OCI-LY3 (cell line): Measurements from ENCODE around the gene HHIP.

Experiments used
- H2AFZ ChIP-seq: fragments of 200-600, 300-600 bp; shearing (Covaris generic); 2 replicates; pipeline ENCODE4 v1.6.0; 2014; ENCODE audit warnings: antibody characterized with exemption, low read depth, low read length
- H3K27ac ChIP-seq: fragments of 200-600, 300-600 bp; sonication (generic); 2 replicates; pipeline ENCODE4 v1.5.1; 2014; ENCODE audit warnings: mild to moderate bottlenecking, low read length, moderate library complexity, mixed read lengths
- H3K27me3 ChIP-seq: fragments of 200-600, 300-600 bp; sonication (generic); 2 replicates; pipeline ENCODE4 v1.6.1; 2014; ENCODE audit warnings: low read depth, low read length, mixed read lengths
- H3K36me3 ChIP-seq: fragments of 200-600, 300-600 bp; sonication (generic); replicated peaks from 2 replicates; pipeline ENCODE3; 2014; ENCODE audit warnings: low read depth, low read length, mixed read lengths
- H3K4me1 ChIP-seq: fragments of 300-600, 200-600 bp; sonication (generic); 2 replicates; pipeline ENCODE4 v1.6.1; 2014; ENCODE audit warnings: low read length, mixed read lengths
- H3K4me2 ChIP-seq: fragments of 200-600, 300-600 bp; sonication (generic); 2 replicates; pipeline ENCODE4 v1.6.1; 2014; ENCODE audit warnings: low read length, mixed read lengths
- H3K4me3 ChIP-seq: fragments of 300-600, 200-600 bp; sonication (generic); 2 replicates; pipeline ENCODE4 v1.5.1; 2014; ENCODE audit warnings: antibody characterized with exemption, mild to moderate bottlenecking, low read length, moderate library complexity
- H3K79me2 ChIP-seq: fragments of 300-600, 200-600 bp; shearing (Covaris generic); 2 replicates; pipeline ENCODE4 v1.6.1; 2014; ENCODE audit warnings: mild to moderate bottlenecking, low read length, mixed read lengths
- H3K9ac ChIP-seq: fragments of 300-600, 200-600 bp; shearing (Covaris generic); 2 replicates; pipeline ENCODE4 v1.6.0; 2014; ENCODE audit warnings: mild to moderate bottlenecking, low read length, moderate library complexity
- H3K9me3 ChIP-seq: fragments of 200-600, 300-600 bp; shearing (Covaris generic); 2 replicates; pipeline ENCODE4 v1.6.1; 2014; ENCODE audit warnings: low read length, mixed read lengths; ENCODE audit not compliant: insufficient read depth
- H4K20me1 ChIP-seq: fragments of 200-600, 300-600 bp; sonication (generic); 2 replicates; pipeline ENCODE4 v1.6.1; 2016; ENCODE audit warnings: low read length, mixed read lengths; ENCODE audit not compliant: insufficient read depth
- EZH2phosphoT487 ChIP-seq: fragments of 200-600 bp; shearing (Covaris generic); IDR thresholded peaks from 2 replicates; pipeline ENCODE4 v1.6.1; 2018; ENCODE audit warnings: antibody characterized with exemption, mixed run types, low read depth
- TF ChIP-seq, protein P1 (sequence below): fragments of 200-600, 300-600 bp; sonication (generic); IDR thresholded peaks from 2 replicates; pipeline ENCODE4 v1.5.1; 2014; ENCODE audit warnings: antibody characterized with exemption, low read length, low read depth

The HHIP gene

DNA sequence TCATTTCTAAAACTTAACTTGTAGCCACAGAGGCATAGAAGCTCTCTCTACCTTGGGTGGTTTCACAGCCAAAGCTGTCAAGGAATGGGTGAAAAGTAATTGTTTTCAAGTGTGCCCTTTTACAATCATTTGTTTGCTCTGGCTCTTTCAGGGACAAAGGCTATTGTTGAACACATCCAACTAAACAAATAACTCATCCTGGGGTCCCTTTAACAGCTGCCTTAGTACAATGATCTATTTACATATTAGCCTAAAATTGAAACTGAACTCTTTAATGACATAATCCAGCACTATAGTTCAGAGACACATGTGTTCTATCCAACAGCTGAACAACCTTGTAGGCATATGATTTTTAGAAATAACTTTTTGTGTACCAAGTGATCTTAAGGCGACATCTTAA is 3.7 kb downstream of the HHIP start:
- H3K4me1 ChIP-seq: peaks cover 15% of the 10 kb centered on the region
- no peak overlapping the region for H3K4me2 ChIP-seq
- no peak overlapping the region for H3K4me3 ChIP-seq
- no peaks in the 10 kb centered on the region for H3K9me3 ChIP-seq
- H4K20me1 ChIP-seq: no peaks in the 10 kb centered on the region
- H3K27me3 ChIP-seq: peaks cover 28% of the 10 kb centered on the region
- no peaks in the 10 kb centered on the region for H3K36me3 ChIP-seq
- H3K79me2 ChIP-seq: no peaks in the 10 kb centered on the region
- no peak overlapping the region for H3K9ac ChIP-seq
- H2AFZ ChIP-seq: no peak overlapping the region
- no peak overlapping the region for H3K27ac ChIP-seq
- TF ChIP-seq EZH2phosphoT487: no peak
- TF ChIP-seq, protein P1, sequence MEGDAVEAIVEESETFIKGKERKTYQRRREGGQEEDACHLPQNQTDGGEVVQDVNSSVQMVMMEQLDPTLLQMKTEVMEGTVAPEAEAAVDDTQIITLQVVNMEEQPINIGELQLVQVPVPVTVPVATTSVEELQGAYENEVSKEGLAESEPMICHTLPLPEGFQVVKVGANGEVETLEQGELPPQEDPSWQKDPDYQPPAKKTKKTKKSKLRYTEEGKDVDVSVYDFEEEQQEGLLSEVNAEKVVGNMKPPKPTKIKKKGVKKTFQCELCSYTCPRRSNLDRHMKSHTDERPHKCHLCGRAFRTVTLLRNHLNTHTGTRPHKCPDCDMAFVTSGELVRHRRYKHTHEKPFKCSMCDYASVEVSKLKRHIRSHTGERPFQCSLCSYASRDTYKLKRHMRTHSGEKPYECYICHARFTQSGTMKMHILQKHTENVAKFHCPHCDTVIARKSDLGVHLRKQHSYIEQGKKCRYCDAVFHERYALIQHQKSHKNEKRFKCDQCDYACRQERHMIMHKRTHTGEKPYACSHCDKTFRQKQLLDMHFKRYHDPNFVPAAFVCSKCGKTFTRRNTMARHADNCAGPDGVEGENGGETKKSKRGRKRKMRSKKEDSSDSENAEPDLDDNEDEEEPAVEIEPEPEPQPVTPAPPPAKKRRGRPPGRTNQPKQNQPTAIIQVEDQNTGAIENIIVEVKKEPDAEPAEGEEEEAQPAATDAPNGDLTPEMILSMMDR: no peak

DNA sequence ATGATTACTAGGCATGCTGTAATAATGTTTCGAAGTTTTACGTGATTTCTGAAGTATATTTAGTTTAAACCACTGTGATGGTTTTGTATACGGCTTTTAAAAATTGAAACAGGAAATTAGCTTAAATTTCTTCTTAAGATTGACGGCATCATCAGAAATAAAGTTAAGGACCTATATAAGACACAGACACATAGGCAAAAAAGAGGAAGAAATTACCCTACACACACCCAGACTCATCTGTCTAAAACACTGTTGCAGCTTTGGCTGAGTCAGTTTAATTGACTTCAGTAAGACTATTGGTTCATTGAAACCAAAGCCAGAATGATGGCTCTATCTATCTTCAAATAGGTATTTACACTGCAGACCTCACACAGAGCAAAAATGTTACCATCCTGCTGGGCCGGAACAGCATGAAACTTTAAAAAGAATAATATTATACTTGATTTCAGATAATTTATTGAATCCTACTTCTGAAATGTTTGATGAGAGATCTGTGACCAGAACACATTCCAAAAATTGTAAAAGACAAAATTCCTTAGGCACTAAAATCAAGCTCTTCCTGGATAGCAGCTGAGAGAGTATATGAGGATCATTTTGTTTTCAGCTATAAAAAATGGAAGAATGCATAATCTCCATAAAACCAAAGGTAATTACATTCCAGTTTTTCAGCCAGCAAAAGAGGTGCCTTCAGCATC is 4.5 kb downstream of the HHIP start:
- Histone ChIP-seq H2AFZ (no peak overlapping the region), H3K9me3 (no peaks in the 10 kb centered on the region), H3K4me3 (no peak overlapping the region), H3K4me2 (no peak overlapping the region), H3K27ac (no peak overlapping the region), H3K9ac (no peak overlapping the region), H3K79me2 (no peaks in the 10 kb centered on the region), H3K4me1 (peaks cover 6% of the 10 kb centered on the region), H4K20me1 (no peaks in the 10 kb centered on the region), H3K27me3 (peaks cover 28% of the 10 kb centered on the region), H3K36me3 (no peaks in the 10 kb centered on the region)
- TF ChIP-seq, protein P1: no peak
- no peak for TF ChIP-seq EZH2phosphoT487

DNA sequence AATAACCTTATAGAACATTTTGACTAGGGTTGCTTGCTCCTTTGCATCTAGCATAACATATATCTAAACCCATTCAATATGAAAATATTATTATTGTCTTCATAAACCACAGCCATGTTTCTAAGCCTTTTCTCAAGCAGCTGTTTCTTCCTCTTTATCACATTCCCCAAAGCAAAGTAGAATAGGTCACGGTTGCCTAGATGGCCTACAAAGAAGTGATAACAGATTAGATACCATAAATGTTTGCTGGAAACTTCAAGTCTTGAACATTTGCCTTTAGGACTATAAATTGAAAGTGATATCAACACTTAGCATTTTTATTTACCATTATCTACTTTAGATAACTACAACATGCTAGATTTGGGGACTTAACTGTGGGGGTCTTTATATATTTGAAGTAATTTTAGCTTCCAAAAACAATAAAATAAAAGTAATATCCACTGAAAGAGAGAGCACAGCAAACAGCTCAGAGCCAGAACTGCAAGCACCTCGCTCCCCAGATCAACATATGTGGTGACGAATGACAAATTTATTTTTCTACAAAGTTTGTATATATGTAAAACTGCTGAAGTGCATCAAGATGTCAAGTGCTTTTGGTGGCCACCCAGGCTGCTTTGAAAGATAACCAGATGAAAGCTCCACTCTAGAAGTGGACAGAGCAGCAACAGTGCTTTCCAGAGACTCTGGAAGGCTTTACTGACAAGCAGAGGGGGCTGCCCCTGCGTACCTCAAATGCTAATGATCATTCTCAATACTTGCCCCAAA is 8.0 kb downstream of the HHIP start:
- Histone ChIP-seq H2AFZ (no peak overlapping the region), H3K4me2 (no peak overlapping the region), H3K36me3 (no peaks in the 10 kb centered on the region), H3K27me3 (peaks cover 11% of the 10 kb centered on the region; the same call in 1 of the 2 replicates), H3K27ac (no peak overlapping the region), H3K9me3 (no peaks in the 10 kb centered on the region), H3K4me1 (no peaks in the 10 kb centered on the region), H4K20me1 (no peaks in the 10 kb centered on the region), H3K9ac (no peak overlapping the region), H3K4me3 (no peak overlapping the region), H3K79me2 (no peaks in the 10 kb centered on the region)
- TF ChIP-seq EZH2phosphoT487: no peak
- TF ChIP-seq, protein P1: no peak

DNA sequence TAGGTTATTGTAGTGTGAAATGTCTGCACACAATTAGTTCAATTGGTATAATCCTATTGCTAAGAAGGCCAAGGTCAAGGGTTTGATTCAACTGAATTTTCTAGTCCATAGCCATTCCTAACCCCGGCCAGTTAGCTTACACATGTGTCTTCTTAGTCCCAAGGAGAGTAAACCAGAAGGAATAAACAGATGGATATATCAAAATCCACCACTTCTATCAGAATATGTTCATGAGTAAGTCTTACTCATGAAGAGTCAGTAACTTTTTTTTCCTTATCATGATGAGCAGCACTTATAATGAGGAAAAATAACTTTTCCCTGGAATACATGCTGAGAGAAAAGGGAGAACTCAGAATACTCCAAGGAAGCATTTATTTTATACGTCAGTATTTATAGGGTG is 9.5 kb downstream of the HHIP start:
- H3K36me3 ChIP-seq: no peaks in the 10 kb centered on the region
- peaks cover 6% of the 10 kb centered on the region for H3K4me1 ChIP-seq
- no peaks in the 10 kb centered on the region for H3K9me3 ChIP-seq
- no peak overlapping the region for H3K4me2 ChIP-seq
- H3K9ac ChIP-seq: no peak overlapping the region
- no peaks in the 10 kb centered on the region for H3K79me2 ChIP-seq
- TF ChIP-seq, protein P1: no peak
- no peak for TF ChIP-seq EZH2phosphoT487
- no peak overlapping the region for H3K27ac ChIP-seq
- no peaks in the 10 kb centered on the region for H4K20me1 ChIP-seq
- 0 out of 2 replicates have a peak, but pooled peaks cover 3% of the 10 kb centered on the region for H3K27me3 ChIP-seq
- H3K4me3 ChIP-seq: no peak overlapping the region
- H2AFZ ChIP-seq: no peak overlapping the region
